K562 (cell line): ENCODE measurements around the gene ZMYND8. TPM values are rescaled to one million over a fixed set of nuclear protein-coding genes. Genes with fewer than 3 reads are reported as not detected.
A peak's percentile ranks its signal among the peaks of the same experiment; 100 is the strongest.
"Not testable (repeated sequence)": the region's sequence is repeated elsewhere in the genome, so short reads cannot be mapped to it uniquely, and the experiment has no call there.

Experiments
- ATAC-seq: fragments of 200-7000 bp; cut with Tn5 transposase; 3 replicates; pipeline ENCODE4 v1.9.1; 2020; ENCODE audit warnings: moderate library complexity
- BruUV-seq: library from RNA; stranded (reverse); fragments of 400-500 nt; replicated peaks from 2 replicates; lab custom pipeline; 2021; lab: Mats Ljungman, UMichigan
- CTCF ChIA-PET: fragments of 300-600 bp; formaldehyde crosslinking; extraction: SDS; loops from one replicate; lab custom pipeline; 2021; ENCODE audit warnings: low intra/inter-chr PET ratio; lab: Yijun Ruan, JAX
- POLR2A ChIA-PET: fragments of 300-600, 350-650 bp; sonication (Branson Sonifier 250); formaldehyde crosslinking; extraction: SDS; loops from one replicate; lab custom pipeline; 2021; ENCODE audit warnings: antibody characterized with exemption, inconsistent platforms; lab: Yijun Ruan, JAX
- DNase-seq, 4 experiments: peaks; one replicate each; pipeline versions ENCODE4 v3.0.0 to v3.0.0-alpha.2; 2011 to 2018; ENCODE audit warnings: low spot score in 3 of 4, mixed read lengths in 3 of 4; ENCODE audit errors: extremely low read depth in 1 of 4
- FAIRE-seq: peaks from 2 replicates; lab custom pipeline; 2011; peaks lifted over from hg19 to GRCh38; lab: Jason Lieb, UNC
- H2AFZ ChIP-seq: 2 replicates; pipeline ENCODE4 v1.6.0; 2011; ENCODE audit warnings: low read depth, low read length, control low read depth, inconsistent platforms
- H3K27ac ChIP-seq: fragments of 200-600 bp; 3 replicates; pipeline ENCODE4 v1.8.0; 2011; ENCODE audit warnings: low read depth, mild to moderate bottlenecking, control low read depth, inconsistent platforms, low read length, moderate library complexity, mixed read lengths; ENCODE audit errors: extremely low read depth
- H3K27me3 ChIP-seq, 2 experiments: fragments of 300-600 bp in 1 of 2; 2 replicates in 1 of 2; 3 replicates in 1 of 2; pipeline versions ENCODE4 v1.6.0 to v1.8.0; 2011; ENCODE audit warnings: inconsistent platforms in 2 of 2, low read length in 2 of 2, mild to moderate bottlenecking in 1 of 2, mixed read lengths in 1 of 2, moderate library complexity in 1 of 2; ENCODE audit not compliant: control insufficient read depth in 2 of 2, insufficient read depth in 2 of 2
- H3K36me3 ChIP-seq: fragments of 300-600 bp; 3 replicates; pipeline ENCODE4 v1.8.0; 2011; ENCODE audit warnings: mild to moderate bottlenecking, low read length, inconsistent platforms; ENCODE audit not compliant: control insufficient read depth, insufficient read depth
- H3K4me1 ChIP-seq, 2 experiments: fragments of 200-600 bp in 1 of 2; replicated peaks in 1 of 2; 2 replicates in 1 of 2; 3 replicates in 1 of 2; pipeline versions ENCODE4 v1.5.1 to v1.8.0; 2011; ENCODE audit warnings: inconsistent platforms in 2 of 2, low read length in 2 of 2, mild to moderate bottlenecking in 1 of 2, mixed read lengths in 1 of 2, moderate library complexity in 1 of 2; ENCODE audit not compliant: control insufficient read depth in 2 of 2, insufficient read depth in 2 of 2
- H3K4me2 ChIP-seq: 2 replicates; pipeline ENCODE4 v1.6.1; 2011; ENCODE audit warnings: low read length, control low read depth, inconsistent platforms, mixed read lengths; ENCODE audit not compliant: insufficient read depth
- H3K4me3 ChIP-seq: fragments of 200-600 bp; sonication (generic), shearing (Covaris generic); 2 replicates; pipeline ENCODE4 v1.5.1; 2016; ENCODE audit warnings: control low read depth, inconsistent platforms
- H3K79me2 ChIP-seq: fragments of 200-600 bp; 3 replicates; pipeline ENCODE4 v1.8.0; 2011; ENCODE audit warnings: low read length, inconsistent platforms; ENCODE audit not compliant: control insufficient read depth, insufficient read depth
- H3K9ac ChIP-seq, 2 experiments: 2 replicates each; pipeline versions ENCODE4 v1.6.0 to v1.6.1; 2011; ENCODE audit warnings: low read depth in 2 of 2, low read length in 2 of 2, control low read depth in 1 of 2, inconsistent platforms in 1 of 2, mild to moderate bottlenecking in 1 of 2, mixed read lengths in 1 of 2; ENCODE audit not compliant: insufficient read depth in 1 of 2
- H3K9me1 ChIP-seq: one replicate; pipeline ENCODE4 v1.6.0; 2011; ENCODE audit warnings: inconsistent platforms, mild to moderate bottlenecking, low read length, moderate library complexity; ENCODE audit not compliant: control insufficient read depth, insufficient read depth
- H3K9me3 ChIP-seq: replicated peaks from 2 replicates; pipeline ENCODE4 v1.5.1; 2011; ENCODE audit warnings: low read depth, low read length, inconsistent platforms; ENCODE audit not compliant: control insufficient read depth, insufficient read depth
- H4K20me1 ChIP-seq: replicated peaks from 2 replicates; pipeline ENCODE4 v1.6.1; 2011; ENCODE audit warnings: low read length, inconsistent platforms, mixed read lengths; ENCODE audit not compliant: control insufficient read depth, insufficient read depth
- ARID1B ChIP-seq: fragments of 450-650 bp; IDR thresholded peaks from 2 replicates; pipeline ENCODE4 v1.6.1; 2016; ENCODE audit warnings: antibody characterized with exemption, mild to moderate bottlenecking, inconsistent platforms
- BACH1 ChIP-seq: fragments of 200-800 bp; sonication (Bioruptor generic); IDR thresholded peaks from 2 replicates; pipeline ENCODE4 v1.6.1; 2016; ENCODE audit warnings: missing genetic modification characterization, missing compliant biosample characterization
- CBFA2T2 ChIP-seq: fragments of 450-650 bp; conservative IDR thresholded peaks from 2 replicates; pipeline ENCODE4 v1.6.1; 2017; ENCODE audit warnings: mild to moderate bottlenecking
- CBFA2T3 ChIP-seq: fragments of 450-650 bp; IDR thresholded peaks from 2 replicates; pipeline ENCODE4 v1.6.1; 2017
- TAL1 ChIP-seq: fragments of 450-650 bp; IDR thresholded peaks from 2 replicates; pipeline ENCODE4 v1.6.1; 2016; ENCODE audit warnings: mild to moderate bottlenecking
- TCF3 ChIP-seq: sonication (generic); formaldehyde crosslinking; IDR thresholded peaks from 2 replicates; pipeline ENCODE4 v1.4.0; 2020; ENCODE audit warnings: mild to moderate bottlenecking, missing genetic modification reagents
- TRIM24 ChIP-seq, 2 experiments: fragments of 450-650 bp; IDR thresholded peaks; 2 replicates each; pipeline ENCODE4 v1.6.1; 2016
- whole genome bisulfite sequencing: fragments of 100-300 bp; shearing (Covaris generic); methylation state at CpG from one replicate; pipeline ENCODE4 v1.1.6; 2016; ENCODE audit warnings: low coverage, mixed read lengths; ENCODE audit not compliant: insufficient coverage; ENCODE audit errors: missing lambda C conversion rate; 5-methylcytosine and 5-hydroxymethylcytosine counted together
- in situ Hi-C: fragments of 300-500 bp; cut with MboI; formaldehyde crosslinking; loops from 4 replicates; pipeline ENCODE4 v1.15.0; 2018; ENCODE audit warnings: inconsistent platforms, mixed read lengths
- intact Hi-C: fragments of 100-400 bp; cut with micrococcal nuclease; formaldehyde crosslinking; loops from 2 replicates; pipeline ENCODE4 v1.14.2; 2022
- polyA plus RNA-seq, 8 experiments: library from polyadenylated mRNA; depleted of rRNA in 4 of 8; stranded (reverse) in 5 of 8; unstranded in 3 of 8; fragments of >200 nt; fragmentation: Nextera tagmentation in 2 of 8; fragmentation: Illumina TruSeq in 1 of 8; extraction: Ambion mirVana in 2 of 8; extraction: Trizol in 1 of 8; gene quantifications; 2 replicates each; pipeline versions ENCODE4 v1.2.1 to v1.2.3, GENCODE V29; 2011 to 2014; ENCODE audit warnings: inconsistent platforms in 1 of 8, missing spikeins in 1 of 8
- total RNA-seq, 7 experiments: library from RNA; depleted of rRNA in 6 of 7; stranded (reverse); fragments of >200 nt in 6 of 7; fragmentation: Illumina TruSeq in 2 of 7; extraction: Trizol in 2 of 7; gene quantifications; 2 replicates each; pipeline versions ENCODE4 v1.2.1 to v1.2.3, GENCODE V29; 2011 to 2021; ENCODE audit warnings: low replicate concordance in 1 of 7
- TF ChIP-seq, protein P1 (sequence below), 3 experiments: fragments of 200-800 bp in 1 of 3; fragments of 250-450 bp in 1 of 3; fragments of 450-650 bp in 1 of 3; sonication (Bioruptor Pico) in 1 of 3; sonication (Bioruptor generic) in 1 of 3; formaldehyde crosslinking in 1 of 3; IDR thresholded peaks; 2 replicates each; pipeline versions ENCODE4 v1.6.1 to v1.8.0; 2016 to 2022; ENCODE audit warnings: mild to moderate bottlenecking in 2 of 3, missing genetic modification characterization in 2 of 3, missing compliant biosample characterization in 1 of 3, moderate library complexity in 1 of 3

Gene ZMYND8
- total and polyA plus RNA-seq, 9 of the 15 experiments (the other 6 are each of a cell fraction or from before 2014, with no cell fraction given): 31.8 to 148 (median 71.9) TPM

GRCh38 chr20:47393796-47394514 is 37.5 kb upstream of the ZMYND8 start:
- peaks cover 14% of the 10 kb centered on the region for H3K9me3 ChIP-seq
- DNase-seq, intact Hi-C loops, BruUV-seq, H3K27me3 ChIP-seq, H3K4me3 ChIP-seq, ATAC-seq, H3K9ac ChIP-seq, H4K20me1 ChIP-seq, H3K4me2 ChIP-seq, H3K79me2 ChIP-seq, H3K9me1 ChIP-seq, FAIRE-seq, H3K36me3 ChIP-seq, CTCF ChIA-PET: not testable (repeated sequence)
- TF ChIP-seq ARID1B (0 out of 2 replicates have a peak, but pooled peaks have one; percentile 17), TCF3 (CRISPR knock-in tag) (peak; percentile 12; the same call in 1 of the 2 replicates), TAL1 (peak; percentile 46; the same call in 1 of the 2 replicates), TRIM24 (IDR thresholded peaks at IDR 0.05) (peak; percentile 58 to 76; a peak in 3 of 4 replicates), BACH1 (tag) (0 out of 2 replicates have a peak, but pooled peaks have one; percentile 22), CBFA2T2 (peak; percentile 53), CBFA2T3 (peak; percentile 72)
- TF ChIP-seq, protein P1, sequence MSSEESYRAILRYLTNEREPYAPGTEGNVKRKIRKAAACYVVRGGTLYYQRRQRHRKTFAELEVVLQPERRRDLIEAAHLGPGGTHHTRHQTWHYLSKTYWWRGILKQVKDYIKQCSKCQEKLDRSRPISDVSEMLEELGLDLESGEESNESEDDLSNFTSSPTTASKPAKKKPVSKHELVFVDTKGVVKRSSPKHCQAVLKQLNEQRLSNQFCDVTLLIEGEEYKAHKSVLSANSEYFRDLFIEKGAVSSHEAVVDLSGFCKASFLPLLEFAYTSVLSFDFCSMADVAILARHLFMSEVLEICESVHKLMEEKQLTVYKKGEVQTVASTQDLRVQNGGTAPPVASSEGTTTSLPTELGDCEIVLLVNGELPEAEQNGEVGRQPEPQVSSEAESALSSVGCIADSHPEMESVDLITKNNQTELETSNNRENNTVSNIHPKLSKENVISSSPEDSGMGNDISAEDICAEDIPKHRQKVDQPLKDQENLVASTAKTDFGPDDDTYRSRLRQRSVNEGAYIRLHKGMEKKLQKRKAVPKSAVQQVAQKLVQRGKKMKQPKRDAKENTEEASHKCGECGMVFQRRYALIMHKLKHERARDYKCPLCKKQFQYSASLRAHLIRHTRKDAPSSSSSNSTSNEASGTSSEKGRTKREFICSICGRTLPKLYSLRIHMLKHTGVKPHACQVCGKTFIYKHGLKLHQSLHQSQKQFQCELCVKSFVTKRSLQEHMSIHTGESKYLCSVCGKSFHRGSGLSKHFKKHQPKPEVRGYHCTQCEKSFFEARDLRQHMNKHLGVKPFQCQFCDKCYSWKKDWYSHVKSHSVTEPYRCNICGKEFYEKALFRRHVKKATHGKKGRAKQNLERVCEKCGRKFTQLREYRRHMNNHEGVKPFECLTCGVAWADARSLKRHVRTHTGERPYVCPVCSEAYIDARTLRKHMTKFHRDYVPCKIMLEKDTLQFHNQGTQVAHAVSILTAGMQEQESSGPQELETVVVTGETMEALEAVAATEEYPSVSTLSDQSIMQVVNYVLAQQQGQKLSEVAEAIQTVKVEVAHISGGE (CRISPR knock-in tag; IDR thresholded peaks at IDR 0.05): peak in 1 of 3 experiments; percentile 91; a peak in 2 of 6 replicates
- POLR2A ChIA-PET: interaction anchor here (1.0 kb wide), 1 partner anchor 23 kb away, joined by 3 read pairs; no protein-coding TSS in a partner anchor
- peak overlapping the region; percentile 95; the same call in 2 of the 3 replicates for H3K27ac ChIP-seq
- H2AFZ ChIP-seq: 0 out of 2 replicates have a peak overlapping the region, but pooled peaks have one; percentile 3
- WGBS: 71% methylated on average over 10 of the region's 11 CpGs
- in situ Hi-C loops: loop anchor here (5.0 to 25.0 kb wide), 2 partner anchors 197 to 632 kb away; no protein-coding TSS in a partner anchor
- H3K4me1 ChIP-seq: peaks cover 8 to 26% of the 10 kb centered on the region in 2 experiments; a peak in 4 of 5 replicates
